ENCODE data around the gene DCHS1. TPM values are rescaled to one million over a fixed set of nuclear protein-coding genes. Genes with fewer than 3 reads are reported as not detected.

The DCHS1 gene
- total and polyA plus RNA-seq, 3 experiments from 2014 or later: 0.89 to 1.5 (median 0.96) TPM

GRCh38 chr11:6586434-6587359, 68.9 kb downstream of the DCHS1 start:
- H3K4me1 ChIP-seq (ENCODE audit: insufficient read depth, low read length): no peaks in the 10 kb centered on the region
- Mint-ChIP-seq H3K4me3 (no peak overlapping the region), H3K36me3 (peaks cover 16 to 48% (median 36%) of the 10 kb centered on the region in 3 donors), H3K9me3 (peaks cover 19 to 30% (median 27%) of the 10 kb centered on the region in 5 donors), H3K4me1 (peaks cover 0 to 2% (median under 1%) of the 10 kb centered on the region in 3 donors), H3K27ac (no peak overlapping the region), H3K27me3 (no peaks in the 10 kb centered on the region)
- H3K27me3 ChIP-seq (ENCODE audit: insufficient read depth, low read length, poor library complexity, severe bottlenecking): no peaks in the 10 kb centered on the region
- CTCF ChIA-PET: interaction anchor here (1.2 kb wide), 3 partner anchors 8 to 96 kb away, joined by 3 to 4 read pairs (median 3); partner anchors contain the start of gene MRPL17
- H3K9me3 ChIP-seq (ENCODE audit: low read length): peaks cover 6% of the 10 kb centered on the region
- H3K4me3 ChIP-seq (ENCODE audit: low read length): no peak overlapping the region
- DNase-seq: no peak
- POLR2A ChIA-PET: no interaction called here
- no peak overlapping the region for H3K27ac ChIP-seq (ENCODE audit: low read depth, low read length)
- no peaks in the 10 kb centered on the region for H3K36me3 ChIP-seq (ENCODE audit: insufficient read depth, low read length)

GRCh38 chr11:6584528-6584927, 71.1 kb downstream of the DCHS1 start:
- Histone ChIP-seq H3K27ac (ENCODE audit: low read depth, low read length) (no peak overlapping the region), H3K36me3 (ENCODE audit: insufficient read depth, low read length) (no peaks in the 10 kb centered on the region), H3K4me1 (ENCODE audit: insufficient read depth, low read length) (no peaks in the 10 kb centered on the region), H3K9me3 (ENCODE audit: low read length) (peaks cover 6% of the 10 kb centered on the region), H3K27me3 (ENCODE audit: insufficient read depth, low read length, poor library complexity, severe bottlenecking) (no peaks in the 10 kb centered on the region), H3K4me3 (ENCODE audit: low read length) (no peak overlapping the region)
- no peaks in the 10 kb centered on the region for H3K27me3 Mint-ChIP-seq
- peaks cover 23 to 34% (median 27%) of the 10 kb centered on the region in 5 donors for H3K9me3 Mint-ChIP-seq
- POLR2A ChIA-PET: no interaction called here
- H3K27ac Mint-ChIP-seq: peak overlapping the region in 1 of 8 donors; percentile 50
- CTCF ChIA-PET: no interaction called here
- no peak for DNase-seq
- peaks cover 14 to 45% (median 44%) of the 10 kb centered on the region in 3 donors for H3K36me3 Mint-ChIP-seq
- peaks cover 0 to 2% (median 0%) of the 10 kb centered on the region in 3 donors for H3K4me1 Mint-ChIP-seq
- no peak overlapping the region for H3K4me3 Mint-ChIP-seq

DNA sequence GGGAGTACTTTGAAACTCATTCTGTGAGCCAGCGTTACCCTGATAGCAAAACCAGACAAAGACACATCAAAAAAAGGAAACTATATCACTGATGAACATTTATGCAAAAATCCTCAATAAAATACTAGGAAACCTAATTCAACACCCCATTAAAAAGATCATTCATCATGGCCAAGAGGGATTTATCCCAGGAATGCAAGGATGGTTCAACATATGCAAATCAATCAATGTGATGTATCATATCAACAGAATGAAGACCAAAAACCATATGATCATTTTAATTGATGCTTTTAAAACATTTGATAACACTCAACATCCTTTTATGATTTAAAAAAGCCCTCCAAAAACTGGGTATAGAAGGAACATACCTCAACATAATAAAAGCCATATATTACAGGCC, 72.0 kb downstream of the DCHS1 start:
- no peaks in the 10 kb centered on the region for H3K27me3 ChIP-seq (ENCODE audit: insufficient read depth, low read length, poor library complexity, severe bottlenecking)
- Mint-ChIP-seq H3K27me3 (no peaks in the 10 kb centered on the region), H3K9me3 (peaks cover 23 to 34% (median 27%) of the 10 kb centered on the region in 5 donors), H3K4me1 (peaks cover 0 to 2% (median 0%) of the 10 kb centered on the region in 3 donors), H3K4me3 (no peak overlapping the region), H3K27ac (no peak overlapping the region), H3K36me3 (peaks cover 14 to 45% (median 44%) of the 10 kb centered on the region in 3 donors)
- no peak for DNase-seq
- H3K9me3 ChIP-seq (ENCODE audit: low read length): peaks cover 6% of the 10 kb centered on the region
- ChIA-PET POLR2A (no interaction called here), CTCF (no interaction called here)
- no peaks in the 10 kb centered on the region for H3K36me3 ChIP-seq (ENCODE audit: insufficient read depth, low read length)
- H3K4me1 ChIP-seq (ENCODE audit: insufficient read depth, low read length): no peaks in the 10 kb centered on the region
- H3K4me3 ChIP-seq (ENCODE audit: low read length): no peak overlapping the region
- no peak overlapping the region for H3K27ac ChIP-seq (ENCODE audit: low read depth, low read length)

GRCh38 chr11:6579681-6580080, 75.9 kb downstream of the DCHS1 start:
- Mint-ChIP-seq H3K4me3 (no peak overlapping the region), H3K9me3 (peaks cover 19 to 30% (median 24%) of the 10 kb centered on the region in 5 donors), H3K27ac (no peak overlapping the region), H3K27me3 (no peaks in the 10 kb centered on the region), H3K36me3 (peaks cover 10 to 36% (median 32%) of the 10 kb centered on the region in 3 donors), H3K4me1 (no peaks in the 10 kb centered on the region)
- POLR2A ChIA-PET: no interaction called here
- no peaks in the 10 kb centered on the region for H3K27me3 ChIP-seq (ENCODE audit: insufficient read depth, low read length, poor library complexity, severe bottlenecking)
- DNase-seq: no peak
- peaks cover 6% of the 10 kb centered on the region for H3K9me3 ChIP-seq (ENCODE audit: low read length)
- CTCF ChIA-PET: interaction anchor here (0.9 kb wide), 1 partner anchor 10 kb away, joined by 5 read pairs; no protein-coding TSS in a partner anchor
- no peak overlapping the region for H3K27ac ChIP-seq (ENCODE audit: low read depth, low read length)
- no peak overlapping the region for H3K4me3 ChIP-seq (ENCODE audit: low read length)
- H3K36me3 ChIP-seq (ENCODE audit: insufficient read depth, low read length): no peaks in the 10 kb centered on the region
- H3K4me1 ChIP-seq (ENCODE audit: insufficient read depth, low read length): no peaks in the 10 kb centered on the region

DNA sequence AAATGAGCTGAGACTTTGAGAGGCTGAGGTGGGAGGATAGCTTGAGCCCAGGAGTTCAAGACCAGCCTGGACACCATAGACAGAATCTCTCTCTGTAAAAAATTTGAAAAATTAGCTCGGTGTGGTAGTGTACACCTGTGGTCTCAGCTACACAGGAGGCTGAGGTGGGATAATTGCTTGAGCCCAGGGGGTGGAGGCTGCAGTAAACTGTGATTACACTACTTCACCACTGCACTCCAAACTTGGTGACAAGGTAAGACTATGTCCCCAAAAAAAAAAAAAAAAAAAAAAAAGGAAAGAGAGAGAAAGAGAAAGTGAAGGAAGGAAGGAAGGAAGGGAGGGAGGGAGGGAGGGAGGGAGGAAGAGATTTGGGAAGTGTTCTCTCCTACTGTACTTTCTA, 77.5 kb downstream of the DCHS1 start:
- DNase-seq: no peak
- H3K36me3 Mint-ChIP-seq: peaks cover 3 to 20% (median 18%) of the 10 kb centered on the region in 3 donors
- peaks cover 7 to 15% (median 9%) of the 10 kb centered on the region in 5 donors for H3K9me3 Mint-ChIP-seq
- Histone ChIP-seq H3K4me1 (ENCODE audit: insufficient read depth, low read length) (no peaks in the 10 kb centered on the region), H3K9me3 (ENCODE audit: low read length) (no peaks in the 10 kb centered on the region), H3K27ac (ENCODE audit: low read depth, low read length) (no peak overlapping the region), H3K4me3 (ENCODE audit: low read length) (no peak overlapping the region), H3K36me3 (ENCODE audit: insufficient read depth, low read length) (no peaks in the 10 kb centered on the region), H3K27me3 (ENCODE audit: insufficient read depth, low read length, poor library complexity, severe bottlenecking) (no peaks in the 10 kb centered on the region)
- peak overlapping the region in 1 of 8 donors; percentile 48 for H3K27ac Mint-ChIP-seq
- H3K4me1 Mint-ChIP-seq: no peaks in the 10 kb centered on the region
- H3K27me3 Mint-ChIP-seq: no peaks in the 10 kb centered on the region
- no peak overlapping the region for H3K4me3 Mint-ChIP-seq
- ChIA-PET POLR2A (no interaction called here), CTCF (interaction anchor here (1.4 to 1.5 kb wide), 2 partner anchors 9 to 26 kb away, joined by 3 read pairs; partner anchors contain the start of gene ILK)

- ChIA-PET CTCF (no interaction called here), POLR2A (no interaction called here)
Measured at GRCh38 chr11:6576471-6577373, 78.9 kb downstream of the DCHS1 start.

DNA sequence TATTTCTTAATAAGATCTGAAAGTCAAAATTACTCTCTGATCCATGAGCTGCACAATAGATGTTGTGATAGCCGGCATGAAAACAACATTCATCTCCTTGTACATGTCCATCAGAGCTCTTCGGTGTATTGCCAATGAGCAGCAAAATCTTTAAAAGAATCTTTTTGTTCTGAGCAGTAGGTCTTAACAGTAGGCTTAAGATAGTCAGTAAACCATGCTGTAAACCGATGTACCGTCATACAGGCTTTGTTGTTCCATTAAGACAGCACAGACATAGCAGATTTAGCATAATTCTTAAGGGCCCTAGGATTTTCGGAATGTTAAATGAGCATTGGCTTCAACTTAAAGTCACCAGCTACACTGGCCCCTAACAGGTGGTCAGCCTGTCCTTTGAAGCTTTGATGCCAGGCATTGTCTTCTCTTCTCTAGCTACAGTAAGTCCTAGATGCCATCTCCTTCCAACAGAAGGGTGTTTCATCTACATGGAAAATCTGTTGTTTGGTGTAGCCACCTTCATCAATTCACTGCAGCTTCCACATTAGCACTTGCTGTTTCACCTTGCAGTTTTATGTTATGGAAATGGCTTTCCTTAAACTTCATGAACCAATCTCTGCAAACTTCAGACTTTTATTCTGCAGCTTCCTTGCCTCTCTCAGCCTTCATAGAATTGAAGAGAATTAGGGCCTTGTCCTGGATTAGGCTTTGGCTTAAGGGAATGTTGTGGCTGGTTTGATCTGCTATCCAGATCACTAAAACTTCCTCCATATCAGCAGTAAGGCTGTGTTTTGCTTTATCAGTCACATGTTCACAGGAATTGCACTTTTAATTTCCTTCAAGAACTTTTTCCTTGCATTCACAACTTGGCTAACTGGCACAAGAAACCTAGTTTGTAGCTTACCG, 80.5 kb downstream of the DCHS1 start:
- Mint-ChIP-seq H3K4me1 (peaks cover 0 to 4% (median 0%) of the 10 kb centered on the region in 3 donors), H3K9me3 (no peaks in the 10 kb centered on the region), H3K36me3 (peaks cover 0 to 10% (median 2%) of the 10 kb centered on the region in 3 donors), H3K27ac (peak overlapping the region in 1 of 8 donors; percentile 5), H3K4me3 (no peak overlapping the region), H3K27me3 (no peaks in the 10 kb centered on the region)
- Histone ChIP-seq H3K27me3 (ENCODE audit: insufficient read depth, low read length, poor library complexity, severe bottlenecking) (no peaks in the 10 kb centered on the region), H3K4me3 (ENCODE audit: low read length) (no peak overlapping the region), H3K4me1 (ENCODE audit: insufficient read depth, low read length) (no peaks in the 10 kb centered on the region), H3K36me3 (ENCODE audit: insufficient read depth, low read length) (no peaks in the 10 kb centered on the region), H3K27ac (ENCODE audit: low read depth, low read length) (no peak overlapping the region), H3K9me3 (ENCODE audit: low read length) (no peaks in the 10 kb centered on the region)
- POLR2A ChIA-PET: no interaction called here
- no peak for DNase-seq
- CTCF ChIA-PET: no interaction called here

More at GRCh38 chr11:6576471-6577373, 78.9 kb downstream of the DCHS1 start:
- no peaks in the 10 kb centered on the region for H3K27me3 ChIP-seq (ENCODE audit: insufficient read depth, low read length, poor library complexity, severe bottlenecking)
- no peaks in the 10 kb centered on the region for H3K27me3 Mint-ChIP-seq
- H3K36me3 Mint-ChIP-seq: peaks cover 2 to 16% (median 8%) of the 10 kb centered on the region in 3 donors
- H3K4me1 ChIP-seq (ENCODE audit: insufficient read depth, low read length): no peaks in the 10 kb centered on the region
- peak overlapping the region in 3 of 8 donors; percentile 2 to 74 (median 3) for H3K27ac Mint-ChIP-seq
- no peak for DNase-seq
- no peak overlapping the region for H3K4me3 Mint-ChIP-seq
- H3K36me3 ChIP-seq (ENCODE audit: insufficient read depth, low read length): no peaks in the 10 kb centered on the region
- H3K9me3 ChIP-seq (ENCODE audit: low read length): no peaks in the 10 kb centered on the region
- peaks cover 0 to 4% (median 0%) of the 10 kb centered on the region in 3 donors for H3K4me1 Mint-ChIP-seq
- H3K4me3 ChIP-seq (ENCODE audit: low read length): no peak overlapping the region
- no peak overlapping the region for H3K27ac ChIP-seq (ENCODE audit: low read depth, low read length)
- peaks cover 0 to 4% (median 2%) of the 10 kb centered on the region in 5 donors for H3K9me3 Mint-ChIP-seq
